Calu3 (cell line): ENCODE data around the gene TET2. TPM values are rescaled to one million over a fixed set of nuclear protein-coding genes. Genes with fewer than 3 reads are reported as not detected.
"Not testable (repeated sequence)": the region's sequence is repeated elsewhere in the genome, so short reads cannot be mapped to it uniquely, and the experiment has no call there.

Experiments
- BruUV-seq: library from RNA; stranded (reverse); fragments of 400-500 nt; replicated peaks from 2 replicates; lab custom pipeline; 2021; lab: Mats Ljungman, UMichigan
- CTCF ChIA-PET: fragments of 300-600 bp; sonication (Branson Sonifier 250); formaldehyde crosslinking; loops from one replicate; lab custom pipeline; 2022; ENCODE audit warnings: antibody characterized with exemption; lab: Charles Lee
- DNase-seq: peaks from one replicate; pipeline ENCODE4 v3.0.0; 2022
- H3K27ac Mint-ChIP-seq: one replicate; pipeline ENCODE4 v1.8.0; 2022; ENCODE audit warnings: mixed read lengths; ENCODE audit not compliant: unreplicated experiment
- H3K27me3 Mint-ChIP-seq: one replicate; pipeline ENCODE4 v1.8.0; 2022; ENCODE audit warnings: mixed read lengths; ENCODE audit not compliant: unreplicated experiment
- H3K36me3 Mint-ChIP-seq: one replicate; pipeline ENCODE4 v1.8.0; 2022; ENCODE audit warnings: mild to moderate bottlenecking, moderate library complexity, mixed read lengths; ENCODE audit not compliant: insufficient read depth, unreplicated experiment
- H3K4me1 Mint-ChIP-seq: one replicate; pipeline ENCODE4 v1.8.0; 2022; ENCODE audit warnings: mild to moderate bottlenecking, low read depth, mixed read lengths; ENCODE audit not compliant: unreplicated experiment
- H3K4me3 Mint-ChIP-seq: one replicate; pipeline ENCODE4 v1.8.0; 2022; ENCODE audit warnings: mild to moderate bottlenecking, low read depth, moderate library complexity, mixed read lengths; ENCODE audit not compliant: unreplicated experiment
- H3K9me3 Mint-ChIP-seq: one replicate; pipeline ENCODE4 v1.8.0; 2022; ENCODE audit warnings: low read depth, mixed read lengths; ENCODE audit not compliant: unreplicated experiment
- intact Hi-C: fragments of 100-400 bp; cut with micrococcal nuclease; formaldehyde crosslinking; loops from one replicate; pipeline ENCODE4 v1.10.0; 2022; ENCODE audit not compliant: unreplicated experiment
- total RNA-seq: library from RNA; stranded (reverse); gene quantifications from 2 replicates; pipeline ENCODE4 v1.2.3, GENCODE V29; 2022
- TF ChIP-seq, protein P1 (sequence below): fragments of 200-600 bp; IDR thresholded peaks from one replicate; pipeline ENCODE4 v1.8.0; 2022; ENCODE audit warnings: antibody characterized with exemption; ENCODE audit not compliant: unreplicated experiment

The TET2 gene
- total RNA-seq, 1 experiment from 2014 or later, result 19.2 TPM

DNA sequence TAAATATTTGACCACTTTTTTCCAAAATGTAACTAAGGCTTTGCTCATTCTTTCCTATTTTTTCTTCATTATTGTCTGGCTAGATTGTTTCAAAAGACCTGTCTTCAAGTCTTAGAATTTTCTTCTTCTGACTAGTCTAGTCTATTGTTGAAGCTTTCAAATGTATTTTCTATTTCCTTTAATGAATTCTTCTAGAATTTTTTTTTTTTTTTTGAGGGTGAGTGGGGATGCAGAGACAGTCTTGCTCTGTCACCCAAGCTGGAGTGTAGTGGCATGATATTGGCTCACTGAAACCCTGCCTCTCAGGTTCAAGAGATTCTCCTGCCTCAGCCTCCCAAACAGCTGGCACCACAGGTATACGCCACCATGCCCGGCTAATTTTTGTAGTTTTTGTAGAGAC lies 141.4 kb downstream of the TET2 start:
- Mint-ChIP-seq H3K27me3 (no peaks in the 10 kb centered on the region), H3K36me3 (no peaks in the 10 kb centered on the region), H3K4me3 (no peak overlapping the region), H3K27ac (no peak overlapping the region), H3K4me1 (no peaks in the 10 kb centered on the region), H3K9me3 (peaks cover 2% of the 10 kb centered on the region)
- CTCF ChIA-PET, result no interaction called here
- BruUV-seq, result no TSS peak
- TF ChIP-seq, protein P1, sequence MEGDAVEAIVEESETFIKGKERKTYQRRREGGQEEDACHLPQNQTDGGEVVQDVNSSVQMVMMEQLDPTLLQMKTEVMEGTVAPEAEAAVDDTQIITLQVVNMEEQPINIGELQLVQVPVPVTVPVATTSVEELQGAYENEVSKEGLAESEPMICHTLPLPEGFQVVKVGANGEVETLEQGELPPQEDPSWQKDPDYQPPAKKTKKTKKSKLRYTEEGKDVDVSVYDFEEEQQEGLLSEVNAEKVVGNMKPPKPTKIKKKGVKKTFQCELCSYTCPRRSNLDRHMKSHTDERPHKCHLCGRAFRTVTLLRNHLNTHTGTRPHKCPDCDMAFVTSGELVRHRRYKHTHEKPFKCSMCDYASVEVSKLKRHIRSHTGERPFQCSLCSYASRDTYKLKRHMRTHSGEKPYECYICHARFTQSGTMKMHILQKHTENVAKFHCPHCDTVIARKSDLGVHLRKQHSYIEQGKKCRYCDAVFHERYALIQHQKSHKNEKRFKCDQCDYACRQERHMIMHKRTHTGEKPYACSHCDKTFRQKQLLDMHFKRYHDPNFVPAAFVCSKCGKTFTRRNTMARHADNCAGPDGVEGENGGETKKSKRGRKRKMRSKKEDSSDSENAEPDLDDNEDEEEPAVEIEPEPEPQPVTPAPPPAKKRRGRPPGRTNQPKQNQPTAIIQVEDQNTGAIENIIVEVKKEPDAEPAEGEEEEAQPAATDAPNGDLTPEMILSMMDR, result no peak
- intact Hi-C loops, result no loop called here
- DNase-seq, result no peak

DNA sequence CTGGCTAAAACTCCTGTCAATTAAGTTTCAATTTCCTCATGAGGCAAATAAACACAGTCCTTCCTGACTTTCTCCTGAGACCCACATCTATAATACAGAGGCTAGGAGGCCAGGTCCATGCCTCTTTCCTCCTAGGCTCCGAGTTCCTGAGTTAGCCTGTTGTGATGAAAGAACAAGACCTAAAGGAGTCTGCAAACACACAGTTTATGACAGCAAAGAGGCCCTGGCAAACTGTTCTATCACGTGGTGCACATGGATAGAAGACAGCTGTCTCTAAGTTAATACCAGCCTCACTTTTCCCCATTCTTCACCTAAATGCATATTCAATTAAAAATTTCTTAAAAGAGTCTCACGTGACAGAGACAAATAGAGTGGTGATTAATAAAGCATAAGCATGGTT lies 145.2 kb downstream of the TET2 start:
- H3K27ac Mint-ChIP-seq, result no peak overlapping the region
- intact Hi-C loops, result no loop called here
- no peaks in the 10 kb centered on the region for H3K27me3 Mint-ChIP-seq
- no peaks in the 10 kb centered on the region for H3K9me3 Mint-ChIP-seq
- H3K4me1 Mint-ChIP-seq, result no peaks in the 10 kb centered on the region
- H3K36me3 Mint-ChIP-seq, result no peaks in the 10 kb centered on the region
- CTCF ChIA-PET, result no interaction called here
- no TSS peak for BruUV-seq
- TF ChIP-seq, protein P1, result no peak
- DNase-seq, result no peak
- no peak overlapping the region for H3K4me3 Mint-ChIP-seq

DNA sequence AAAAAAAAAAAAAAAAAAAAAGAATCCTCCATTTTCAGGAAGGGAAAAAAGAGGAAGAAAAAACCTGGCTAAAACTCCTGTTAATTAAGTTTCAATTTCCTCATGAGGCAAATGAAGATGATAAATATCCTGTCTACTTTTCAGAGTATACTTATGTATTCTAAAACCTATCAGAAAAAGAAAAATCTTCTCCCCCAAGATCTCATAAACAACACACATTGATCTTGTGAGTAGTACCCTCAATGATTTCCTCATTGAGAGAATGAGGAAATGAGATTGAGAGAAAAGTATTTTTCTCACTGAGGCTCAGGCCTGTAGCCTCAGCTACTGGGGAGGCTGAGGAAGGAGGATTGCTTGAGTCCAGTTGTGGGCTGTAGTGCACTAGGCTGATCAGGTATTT lies 146.7 kb downstream of the TET2 start:
- DNase-seq, result no peak
- Mint-ChIP-seq H3K36me3 (no peaks in the 10 kb centered on the region), H3K4me1 (no peaks in the 10 kb centered on the region), H3K27me3 (no peaks in the 10 kb centered on the region), H3K9me3 (peaks cover 3% of the 10 kb centered on the region), H3K4me3 (no peak overlapping the region), H3K27ac (no peak overlapping the region)
- CTCF ChIA-PET, result no interaction called here
- TF ChIP-seq, protein P1, result no peak
- no TSS peak for BruUV-seq
- intact Hi-C loops, result no loop called here

DNA sequence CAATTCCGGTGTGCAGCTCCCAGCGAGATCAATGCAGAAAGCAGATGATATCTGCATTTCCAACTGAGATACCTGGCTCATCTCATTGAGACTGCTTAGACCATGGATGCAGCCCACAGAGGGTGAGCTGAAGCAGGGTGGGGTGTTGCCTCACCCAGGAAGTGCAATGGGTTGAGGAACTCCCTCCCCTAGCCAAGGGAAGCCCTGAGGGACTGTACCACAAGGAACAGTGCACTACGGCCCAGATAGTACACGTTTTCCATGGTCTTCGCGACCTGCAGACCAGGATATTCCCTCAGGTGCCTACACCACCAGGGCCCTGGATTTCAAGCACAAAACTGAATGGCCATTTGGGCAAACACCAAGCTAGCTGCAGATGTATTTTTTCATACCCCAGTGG lies 150.0 kb downstream of the TET2 start:
- no peaks in the 10 kb centered on the region for H3K27me3 Mint-ChIP-seq
- CTCF ChIA-PET, result no interaction called here
- H3K4me3 Mint-ChIP-seq, result no peak overlapping the region
- DNase-seq, result no peak
- no peak overlapping the region for H3K27ac Mint-ChIP-seq
- no peaks in the 10 kb centered on the region for H3K36me3 Mint-ChIP-seq
- H3K4me1 Mint-ChIP-seq, result no peaks in the 10 kb centered on the region
- peaks cover 11% of the 10 kb centered on the region for H3K9me3 Mint-ChIP-seq
- no TSS peak for BruUV-seq
- intact Hi-C loops, result no loop called here
- TF ChIP-seq, protein P1, result no peak

DNA sequence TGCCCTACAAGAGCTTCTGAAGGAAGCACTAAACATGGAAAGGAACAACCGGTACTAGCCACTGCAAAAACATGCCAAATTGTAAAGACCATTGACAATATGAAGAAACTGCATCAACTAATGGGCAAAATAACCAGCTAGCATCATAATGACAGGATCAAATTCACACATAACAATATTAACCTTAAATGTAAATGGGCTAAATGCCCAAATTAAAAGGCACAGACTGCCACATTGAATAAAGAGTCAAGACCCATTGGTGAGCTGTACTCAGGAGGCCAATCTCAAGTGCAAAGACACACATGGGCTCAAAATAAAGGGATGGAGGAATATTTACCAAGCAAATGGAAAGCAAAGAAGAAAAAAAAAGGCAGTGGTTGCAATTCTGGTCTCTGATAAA lies 152.4 kb downstream of the TET2 start:
- H3K36me3 Mint-ChIP-seq, H3K4me3 Mint-ChIP-seq, intact Hi-C loops, DNase-seq, CTCF ChIA-PET, H3K27ac Mint-ChIP-seq, H3K27me3 Mint-ChIP-seq, H3K4me1 Mint-ChIP-seq, BruUV-seq: not testable (repeated sequence)
- H3K9me3 Mint-ChIP-seq, result peaks cover 11% of the 10 kb centered on the region
